GM21723 (cell line): ENCODE measurements around the gene TIAM2.
A peak's percentile ranks its signal among the peaks of the same experiment; 100 is the strongest.

Source experiments
- ATAC-seq: cut with Tn5 transposase; IDR thresholded peaks from one replicate; pipeline ENCODE4 v1.9.1; 2021; ENCODE audit warnings: mild to moderate bottlenecking, moderate library complexity; ENCODE audit not compliant: unreplicated experiment

The TIAM2 gene

DNA sequence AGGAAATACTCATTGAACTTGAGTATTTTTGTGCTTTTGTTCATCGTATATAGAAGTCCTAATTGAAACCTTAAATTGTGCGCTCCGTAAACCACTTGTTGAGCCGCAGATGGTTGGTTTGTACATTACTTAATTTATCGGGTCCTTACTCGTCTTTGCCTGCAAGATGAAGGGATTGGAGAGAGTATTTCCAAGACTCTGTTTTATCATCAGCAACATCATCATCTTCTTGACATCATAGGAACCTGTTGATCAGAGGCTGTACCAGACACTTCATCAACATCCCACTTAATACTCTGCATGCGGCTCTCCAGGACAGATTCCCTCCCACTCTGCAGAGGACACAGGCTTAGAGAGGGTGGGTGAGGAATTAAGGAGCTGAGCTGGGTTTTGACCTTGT, 28.6 kb downstream of the TIAM2 start:
- no peak for ATAC-seq

GRCh38 chr6:155024391-155025027, 29.4 kb downstream of the TIAM2 start:
- no peak for ATAC-seq

GRCh38 chr6:155026022-155026705, 31.0 kb downstream of the TIAM2 start:
- no peak for ATAC-seq

DNA sequence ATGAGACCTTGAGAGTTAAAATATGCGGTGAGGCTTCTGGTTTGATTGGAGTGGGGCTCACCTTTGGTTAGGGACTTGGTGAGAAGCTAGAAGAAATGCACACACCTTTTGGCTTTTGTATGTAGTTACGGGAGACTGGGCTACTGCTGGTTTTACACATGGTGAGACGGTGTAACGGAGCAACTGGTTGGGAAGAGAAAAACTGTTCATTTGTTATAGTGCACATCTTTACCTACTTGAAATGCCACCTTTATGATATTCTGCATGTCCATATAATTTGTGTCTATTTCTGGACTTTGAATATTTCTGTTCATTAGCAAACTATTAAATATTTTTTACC, 31.6 kb downstream of the TIAM2 start:
- ATAC-seq, result no peak

DNA sequence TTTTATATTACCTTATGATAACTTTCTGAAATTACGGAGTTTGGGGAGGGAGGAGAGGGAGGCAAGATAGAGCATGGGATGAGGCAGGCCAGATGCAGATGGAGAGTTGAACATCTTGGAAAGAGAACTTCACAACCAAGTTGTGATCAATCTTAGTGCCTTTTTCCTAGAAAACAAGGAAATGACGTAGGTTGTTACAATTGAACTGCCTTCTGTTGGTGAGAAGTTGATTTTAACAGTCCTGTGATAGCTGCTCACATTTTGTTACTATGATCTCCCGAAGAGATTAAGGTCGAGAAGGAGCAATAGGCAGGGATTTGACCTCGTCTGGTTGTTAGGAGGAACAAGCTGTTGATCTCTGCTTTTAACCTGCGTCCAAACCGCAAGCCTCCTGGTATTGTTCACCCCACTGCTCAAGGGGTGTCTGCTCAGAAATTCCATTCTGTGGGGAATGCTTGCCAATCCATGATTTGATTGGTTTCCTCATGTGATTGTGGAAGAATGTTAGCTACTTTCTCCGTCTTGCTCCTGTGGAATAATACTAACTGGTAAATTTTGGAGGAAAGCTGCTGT, 35.1 kb downstream of the TIAM2 start:
- no peak for ATAC-seq

GRCh38 chr6:155031091-155031490, 36.0 kb downstream of the TIAM2 start:
- no peak for ATAC-seq

GRCh38 chr6:155033021-155033791, 38.1 kb downstream of the TIAM2 start:
- ATAC-seq, result no peak

DNA sequence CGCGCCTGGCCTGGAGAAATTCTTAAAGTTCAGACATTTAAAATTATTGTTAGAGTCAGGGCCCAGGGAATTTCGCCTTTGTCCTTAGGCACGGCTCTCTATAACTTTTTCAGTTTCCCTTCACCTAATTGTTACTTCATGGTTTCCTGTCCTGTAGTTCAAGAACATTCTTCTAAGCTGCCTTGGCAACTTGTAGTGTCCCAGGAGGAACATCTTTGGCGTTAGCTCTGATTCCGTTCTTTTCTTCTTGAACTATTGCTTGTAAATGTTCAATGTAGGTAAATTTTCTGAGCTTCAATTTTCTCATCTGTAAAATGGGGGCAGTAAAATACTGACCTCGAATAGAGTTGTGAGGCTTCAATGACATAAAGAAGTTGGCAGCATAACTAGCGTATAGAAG, 41.8 kb downstream of the TIAM2 start:
- ATAC-seq, result no peak

DNA sequence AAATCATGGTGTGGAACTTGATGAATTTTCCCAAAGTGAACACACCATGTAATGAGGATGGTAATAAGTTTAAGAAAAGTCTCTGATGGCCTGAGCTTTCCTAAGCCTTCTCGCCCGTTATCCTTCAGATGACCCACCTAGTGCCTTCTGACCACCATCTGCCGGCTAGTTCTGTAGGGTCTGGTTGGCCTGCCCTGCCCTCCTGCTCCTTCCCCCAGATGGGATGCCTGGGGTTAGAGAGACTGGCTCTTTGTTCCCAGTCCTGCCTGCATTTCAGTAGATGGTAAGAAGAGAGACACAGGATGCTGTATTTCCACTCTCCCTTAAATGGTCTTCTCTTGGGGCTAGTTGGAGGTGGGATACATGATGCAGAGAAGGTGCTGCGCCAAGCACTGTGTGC, 43.0 kb downstream of the TIAM2 start:
- ATAC-seq, result no peak

GRCh38 chr6:155038527-155038926, 43.4 kb downstream of the TIAM2 start:
- no peak for ATAC-seq

DNA sequence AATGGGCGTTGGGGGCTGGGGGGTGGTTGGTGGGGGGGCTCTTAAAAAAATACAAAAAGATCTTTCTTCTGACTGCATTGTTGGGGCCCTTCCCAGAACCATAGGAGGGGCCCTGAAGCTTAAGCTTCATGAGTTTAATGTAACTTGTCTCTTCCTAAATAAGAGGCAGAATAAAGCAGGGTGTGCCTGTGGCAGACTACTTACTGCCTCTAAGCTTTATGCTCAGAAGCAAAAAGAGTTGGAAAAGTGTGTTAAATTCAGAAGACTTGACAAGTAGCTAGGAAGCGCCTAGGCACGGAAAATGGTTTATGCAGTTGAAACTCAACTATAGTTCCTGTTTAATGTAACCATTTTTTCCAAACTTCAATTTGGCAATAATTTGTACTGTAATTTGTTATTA, 44.5 kb downstream of the TIAM2 start:
- ATAC-seq, result no peak

DNA sequence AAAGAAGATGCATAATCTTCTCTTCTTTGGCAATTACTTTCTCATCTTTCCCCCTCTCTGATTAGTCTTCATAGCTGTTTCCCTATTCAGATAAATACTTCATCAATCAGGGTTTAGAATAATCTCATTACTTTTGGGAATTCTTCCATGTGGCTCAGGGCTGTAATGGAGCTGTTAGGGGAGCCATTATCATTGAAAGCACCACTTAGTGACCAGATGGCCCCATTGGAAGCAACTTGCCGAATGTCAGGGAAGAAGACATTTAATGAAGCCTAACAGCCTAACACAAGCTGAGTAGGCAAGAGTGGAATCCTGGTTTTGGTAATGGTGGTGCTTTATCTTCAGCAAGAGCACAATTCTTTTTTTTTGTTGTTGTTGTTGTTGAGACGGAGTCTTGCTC, 45.0 kb downstream of the TIAM2 start:
- no peak for ATAC-seq

DNA sequence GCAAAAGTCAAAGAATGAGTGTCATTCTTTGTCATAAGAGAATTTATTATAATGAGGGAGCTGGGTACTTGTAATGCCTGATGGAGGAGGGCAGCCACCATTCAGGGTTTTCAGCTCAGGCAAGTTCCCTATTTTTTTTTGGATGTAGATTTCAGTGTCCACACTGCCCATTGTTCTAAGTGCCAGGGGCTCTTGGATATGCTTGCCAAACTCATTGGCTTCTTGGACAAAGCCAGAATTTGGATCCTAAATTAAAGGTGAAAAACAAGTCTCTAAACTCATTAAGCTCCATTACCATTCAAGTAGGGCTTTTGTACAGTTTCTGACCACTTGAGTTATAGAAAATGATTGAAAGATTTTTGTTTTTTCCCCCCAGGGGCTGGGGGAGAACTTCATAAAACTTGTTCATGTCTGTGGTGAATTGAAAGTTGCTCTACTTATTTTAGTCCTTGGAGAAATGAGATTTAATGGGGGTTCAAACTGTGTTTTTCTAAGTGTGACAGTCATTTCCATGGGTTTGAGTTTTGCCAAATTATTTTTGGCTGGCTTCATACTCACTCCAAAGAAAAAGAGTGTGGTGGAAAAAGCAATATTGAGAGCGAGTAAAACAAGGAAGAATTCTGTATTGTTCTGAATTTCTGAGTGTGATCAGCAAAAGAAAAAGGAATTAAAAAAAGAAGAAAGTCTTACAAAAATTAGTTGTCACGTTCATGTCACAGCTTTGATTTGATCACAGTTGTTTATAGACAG, 46.0 kb downstream of the TIAM2 start:
- no peak for ATAC-seq

- ATAC-seq, result no peak
Measured at GRCh38 chr6:155041741-155042279, 46.7 kb downstream of the TIAM2 start.

GRCh38 chr6:155042983-155043382, 47.9 kb downstream of the TIAM2 start:
- no peak for ATAC-seq

DNA sequence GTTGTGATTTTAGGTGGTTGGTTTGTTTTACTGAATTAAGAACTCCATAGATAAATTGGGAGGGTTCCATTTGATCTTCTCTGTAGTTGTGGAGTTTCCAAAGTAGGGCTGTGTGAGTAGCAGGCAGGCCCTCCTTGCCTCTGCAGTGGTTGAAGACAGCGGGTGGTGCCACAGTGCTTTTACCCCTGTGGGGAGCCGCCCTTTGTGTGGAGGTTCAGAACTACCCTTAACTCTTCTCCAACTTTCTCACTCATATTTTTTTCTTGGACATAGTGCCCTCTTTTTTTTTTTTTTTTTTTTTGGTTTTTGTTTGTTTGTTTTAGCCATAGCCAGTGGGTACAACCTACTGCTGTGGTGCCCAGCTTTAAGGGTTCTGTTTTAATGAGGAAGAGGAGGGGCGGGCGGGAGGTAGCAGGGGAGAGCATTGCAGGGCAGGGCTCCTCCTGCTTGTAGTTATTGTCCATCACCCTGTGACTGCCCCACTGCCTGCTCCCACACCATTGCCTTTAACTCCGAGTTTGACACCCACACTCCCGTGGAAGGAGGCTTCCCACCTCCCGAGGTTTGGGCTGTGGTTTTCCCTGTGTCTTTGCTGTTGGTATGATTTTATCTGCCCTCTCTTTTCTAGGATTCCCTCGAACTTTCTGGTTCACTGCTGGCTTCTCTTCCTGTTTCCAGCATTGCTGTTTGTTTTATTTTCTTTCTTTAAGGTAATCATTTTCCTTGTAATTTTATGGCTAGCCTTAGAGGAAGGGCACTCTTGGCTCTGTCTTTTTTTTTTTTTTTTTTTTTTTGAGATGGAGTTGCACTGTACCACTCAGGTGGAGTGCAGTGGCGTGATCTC, 50.7 kb downstream of the TIAM2 start:
- no peak for ATAC-seq

GRCh38 chr6:155047523-155047922, 52.4 kb downstream of the TIAM2 start:
- no peak for ATAC-seq

DNA sequence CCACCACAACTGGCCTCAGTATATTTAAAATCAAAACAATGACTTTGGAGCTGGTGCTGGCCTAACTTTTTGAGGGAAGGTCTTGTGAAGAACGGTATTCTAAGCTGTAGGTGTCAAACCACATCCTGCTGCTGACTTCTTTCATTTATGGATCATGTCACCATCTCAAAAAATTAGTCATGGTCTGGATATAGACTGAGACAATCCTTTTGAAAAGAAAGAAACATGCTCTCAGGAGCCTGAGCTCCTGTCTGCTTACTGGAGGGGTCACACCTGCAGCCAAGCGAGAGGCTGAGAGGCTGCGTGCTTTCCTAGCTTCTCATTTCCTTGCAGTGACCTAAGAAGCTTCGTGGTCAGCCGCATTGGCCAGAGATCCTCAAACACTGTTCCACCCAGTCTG, 55.2 kb downstream of the TIAM2 start:
- peak; percentile 84 for ATAC-seq

DNA sequence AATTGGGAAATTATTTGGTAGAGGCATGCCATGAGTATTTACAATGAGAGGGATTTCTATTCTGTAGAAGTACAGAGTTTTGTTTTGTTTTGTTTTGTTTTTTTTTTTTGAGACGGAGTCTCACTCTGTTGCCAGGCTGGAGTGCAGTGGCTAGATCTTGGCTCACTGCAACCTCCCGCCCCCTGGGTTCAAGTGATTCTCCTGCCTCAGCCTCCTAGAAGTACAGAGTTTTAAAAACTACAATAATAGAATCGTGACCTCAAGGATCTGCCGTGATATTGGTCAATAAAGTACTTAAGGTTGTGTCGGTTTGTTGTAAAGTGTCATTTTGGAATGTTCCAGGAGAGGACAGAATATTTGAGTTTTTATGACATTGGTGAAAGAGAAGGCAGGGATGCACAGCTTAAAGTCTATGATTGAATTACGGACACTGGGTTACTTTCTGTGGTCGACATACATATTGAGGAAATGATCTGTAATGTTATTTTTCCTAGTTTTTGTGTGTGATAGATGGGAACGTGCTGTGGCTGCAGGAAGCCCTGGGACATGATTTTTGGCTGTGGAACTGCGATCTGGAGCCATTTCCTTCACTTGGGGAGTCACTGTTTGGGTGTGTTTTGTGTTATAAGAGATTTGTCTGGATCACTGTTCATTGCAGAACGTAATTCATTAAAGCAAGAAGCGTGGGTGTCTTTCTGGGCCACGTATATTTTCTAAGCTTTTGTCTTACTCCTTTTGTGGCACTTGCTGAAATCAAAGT, 59.6 kb downstream of the TIAM2 start:
- no peak for ATAC-seq
